Measurements from ENCODE around the gene ZNF282. TPM values are rescaled to one million over a fixed set of nuclear protein-coding genes. Genes with fewer than 3 reads are reported as not detected.
"Not testable (repeated sequence)": the region's sequence is repeated elsewhere in the genome, so short reads cannot be mapped to it uniquely, and the experiment has no call there.

The ZNF282 gene
- total and polyA plus RNA-seq, 7 donors = 7.6 to 22.5 (median 15.3) TPM

DNA sequence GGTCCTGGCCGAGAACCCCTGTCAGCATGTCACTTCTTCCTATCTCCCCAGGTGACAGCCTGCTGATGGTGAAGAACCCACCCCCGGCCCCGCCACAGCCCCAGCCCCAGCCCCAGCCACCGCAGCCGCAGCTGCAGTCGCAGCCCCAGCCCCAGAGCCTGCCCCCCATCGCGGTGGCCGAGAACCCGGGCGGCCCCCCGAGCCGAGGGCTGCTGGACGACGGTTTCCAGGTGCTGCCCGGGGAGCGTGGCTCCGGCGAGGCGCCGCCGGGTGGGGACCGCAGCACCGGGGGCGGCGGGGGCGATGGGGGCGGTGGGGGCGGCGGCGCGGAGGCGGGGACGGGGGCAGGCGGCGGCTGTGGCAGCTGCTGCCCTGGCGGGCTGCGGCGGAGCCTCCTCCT lies 28.4 kb downstream of the ZNF282 start:
- Histone ChIP-seq H3K4me1 (no peaks in the 10 kb centered on the region), H3K36me3 (ENCODE audit: insufficient read depth in 1 of 2, low read depth in 1 of 2) (peaks cover 0 to 70% of the 10 kb centered on the region in 2 donors), H3K27me3 (ENCODE audit: insufficient read depth in 3 of 3, low read length in 2 of 3) (no peaks in the 10 kb centered on the region), H3K9me3 (no peaks in the 10 kb centered on the region), H3K27ac (no peak overlapping the region), H3K4me3 (no peak overlapping the region)
- WGBS, 3 donors = 97 to 98% (median 97%) methylated on average over 10 to 39 of the region's 39 CpGs
- intact Hi-C loops (cut with DNase I) = no loop called here
- peak in 1 of 2 donors; percentile 36 for DNase-seq
- TF ChIP-seq, protein P1, sequence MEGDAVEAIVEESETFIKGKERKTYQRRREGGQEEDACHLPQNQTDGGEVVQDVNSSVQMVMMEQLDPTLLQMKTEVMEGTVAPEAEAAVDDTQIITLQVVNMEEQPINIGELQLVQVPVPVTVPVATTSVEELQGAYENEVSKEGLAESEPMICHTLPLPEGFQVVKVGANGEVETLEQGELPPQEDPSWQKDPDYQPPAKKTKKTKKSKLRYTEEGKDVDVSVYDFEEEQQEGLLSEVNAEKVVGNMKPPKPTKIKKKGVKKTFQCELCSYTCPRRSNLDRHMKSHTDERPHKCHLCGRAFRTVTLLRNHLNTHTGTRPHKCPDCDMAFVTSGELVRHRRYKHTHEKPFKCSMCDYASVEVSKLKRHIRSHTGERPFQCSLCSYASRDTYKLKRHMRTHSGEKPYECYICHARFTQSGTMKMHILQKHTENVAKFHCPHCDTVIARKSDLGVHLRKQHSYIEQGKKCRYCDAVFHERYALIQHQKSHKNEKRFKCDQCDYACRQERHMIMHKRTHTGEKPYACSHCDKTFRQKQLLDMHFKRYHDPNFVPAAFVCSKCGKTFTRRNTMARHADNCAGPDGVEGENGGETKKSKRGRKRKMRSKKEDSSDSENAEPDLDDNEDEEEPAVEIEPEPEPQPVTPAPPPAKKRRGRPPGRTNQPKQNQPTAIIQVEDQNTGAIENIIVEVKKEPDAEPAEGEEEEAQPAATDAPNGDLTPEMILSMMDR (IDR thresholded peaks at IDR 0.05) = no peak
- no peak for ATAC-seq

DNA sequence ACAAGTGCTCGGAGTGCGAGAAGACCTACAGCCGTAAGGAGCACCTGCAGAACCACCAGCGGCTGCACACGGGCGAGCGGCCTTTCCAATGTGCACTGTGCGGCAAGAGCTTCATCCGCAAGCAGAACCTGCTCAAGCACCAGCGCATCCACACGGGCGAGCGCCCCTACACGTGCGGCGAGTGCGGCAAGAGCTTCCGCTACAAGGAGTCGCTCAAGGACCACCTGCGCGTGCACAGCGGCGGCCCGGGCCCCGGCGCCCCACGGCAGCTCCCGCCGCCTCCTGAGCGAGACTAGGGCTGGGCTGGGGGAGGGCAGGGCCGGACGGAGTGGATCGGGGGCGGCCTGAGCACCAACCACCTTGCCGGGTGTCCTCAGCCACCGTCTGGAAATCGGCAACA lies 29.0 kb downstream of the ZNF282 start:
- no peaks in the 10 kb centered on the region for H3K9me3 ChIP-seq
- ATAC-seq = no peak
- no peak overlapping the region for H3K4me3 ChIP-seq
- intact Hi-C loops (cut with DNase I) = no loop called here
- H3K4me1 ChIP-seq = no peaks in the 10 kb centered on the region
- H3K36me3 ChIP-seq (ENCODE audit: insufficient read depth in 1 of 2, low read depth in 1 of 2) = peaks cover 0 to 64% of the 10 kb centered on the region in 2 donors
- no peak overlapping the region for H3K27ac ChIP-seq
- WGBS, 3 donors = 97 to 98% (median 97%) methylated on average over 32 to 37 of the region's 37 CpGs
- H3K27me3 ChIP-seq (ENCODE audit: insufficient read depth in 3 of 3, low read length in 2 of 3) = no peaks in the 10 kb centered on the region
- TF ChIP-seq, protein P1 (IDR thresholded peaks at IDR 0.05) = no peak
- no peak for DNase-seq

DNA sequence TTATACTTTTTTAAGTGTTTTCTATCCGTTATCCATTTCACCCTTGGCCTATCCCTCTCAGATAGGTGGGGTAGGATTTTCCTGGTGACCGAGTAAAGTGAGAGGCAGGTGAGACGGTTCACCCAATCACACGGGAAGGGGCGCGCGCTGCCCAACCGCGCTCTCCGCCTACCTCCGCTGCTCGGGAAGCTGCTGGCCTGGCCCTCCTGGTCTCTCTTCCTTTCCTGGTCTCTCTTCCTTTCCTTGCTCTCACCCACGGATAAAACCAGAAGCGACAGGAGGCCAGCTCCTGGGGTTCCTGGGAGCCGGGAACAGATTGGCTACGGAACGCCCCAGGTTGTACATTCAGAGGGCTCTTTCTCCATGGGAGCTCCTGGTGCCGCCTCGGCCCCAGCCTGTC lies 29.8 kb downstream of the ZNF282 start:
- no peak for ATAC-seq
- DNase-seq = peak in 1 of 2 donors; percentile 31
- intact Hi-C loops (cut with DNase I) = no loop called here
- TF ChIP-seq, protein P1 (IDR thresholded peaks at IDR 0.05) = no peak
- Histone ChIP-seq H3K9me3 (no peaks in the 10 kb centered on the region), H3K4me3 (no peak overlapping the region), H3K27ac (no peak overlapping the region), H3K4me1 (no peaks in the 10 kb centered on the region), H3K36me3 (ENCODE audit: insufficient read depth in 1 of 2, low read depth in 1 of 2) (peaks cover 0 to 57% of the 10 kb centered on the region in 2 donors), H3K27me3 (ENCODE audit: insufficient read depth in 3 of 3, low read length in 2 of 3) (no peaks in the 10 kb centered on the region)
- WGBS, 3 donors = 93 to 96% (median 94%) methylated on average over 19 of the region's 19 CpGs

DNA sequence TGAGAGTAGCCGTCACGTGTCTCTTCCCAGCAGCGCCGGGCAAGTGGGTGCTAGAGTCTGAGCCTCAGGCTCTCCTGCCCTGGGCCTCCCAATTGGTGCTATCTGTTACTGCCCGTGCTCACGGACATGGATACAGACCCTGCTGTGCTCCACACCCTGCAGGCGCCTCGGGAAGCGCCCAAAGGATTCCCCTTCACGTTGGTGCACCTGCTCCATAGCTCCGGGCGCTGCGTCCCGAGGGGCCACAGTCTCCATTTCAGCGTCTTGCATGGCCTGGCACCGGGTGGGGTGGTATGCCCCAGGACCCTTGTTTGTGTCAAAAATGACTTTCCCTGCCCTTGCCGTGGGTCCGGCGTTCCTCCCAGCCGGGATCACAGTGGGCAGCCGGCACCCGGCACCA lies 30.3 kb downstream of the ZNF282 start:
- DNase-seq (peak in 1 of 2 donors; percentile 56), ATAC-seq (no peak)
- H3K36me3 ChIP-seq (ENCODE audit: insufficient read depth in 1 of 2, low read depth in 1 of 2) = peaks cover 0 to 51% of the 10 kb centered on the region in 2 donors
- no peaks in the 10 kb centered on the region for H3K4me1 ChIP-seq
- H3K27me3 ChIP-seq (ENCODE audit: insufficient read depth in 3 of 3, low read length in 2 of 3) = no peaks in the 10 kb centered on the region
- H3K27ac ChIP-seq = no peak overlapping the region
- intact Hi-C loops (cut with DNase I) = no loop called here
- no peak overlapping the region for H3K4me3 ChIP-seq
- TF ChIP-seq, protein P1 (IDR thresholded peaks at IDR 0.05) = no peak
- 91 to 95% (median 91%) methylated on average over 22 of the region's 22 CpGs for WGBS, 3 donors
- no peaks in the 10 kb centered on the region for H3K9me3 ChIP-seq

DNA sequence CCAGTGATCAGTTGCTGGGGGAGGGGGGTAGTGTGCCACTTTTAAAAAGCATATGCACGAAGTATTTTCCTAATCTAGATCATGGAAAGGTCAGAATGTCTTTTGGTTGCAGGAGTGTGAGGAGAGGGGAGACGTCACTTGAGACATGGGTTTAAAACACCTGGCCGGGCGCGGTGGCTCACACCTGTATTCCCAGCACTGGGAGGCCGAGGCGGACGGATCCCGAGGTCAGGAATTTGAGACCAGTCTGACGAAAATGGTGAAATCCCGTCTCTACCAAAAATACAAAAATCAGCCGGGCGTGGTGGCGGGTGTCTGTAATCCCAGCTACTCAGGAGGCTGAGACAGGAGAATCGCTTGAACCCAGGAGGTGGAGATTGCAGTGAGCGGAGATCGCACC lies 31.0 kb downstream of the ZNF282 start:
- ATAC-seq; H3K9me3 ChIP-seq; H3K27me3 ChIP-seq (ENCODE audit: insufficient read depth in 3 of 3, low read length in 2 of 3); intact Hi-C loops (cut with DNase I); H3K27ac ChIP-seq; H3K4me3 ChIP-seq; H3K4me1 ChIP-seq: not testable (repeated sequence)
- H3K36me3 ChIP-seq (ENCODE audit: insufficient read depth in 1 of 2, low read depth in 1 of 2) = peaks cover 0 to 44% of the 10 kb centered on the region in 2 donors
- WGBS, 3 donors = 87 to 94% (median 92%) methylated on average over 17 of the region's 17 CpGs
- DNase-seq = peak in 1 of 2 donors; percentile 30
